Nephron progenitor cell (in vitro differentiated cells): ENCODE data around the gene OR6T1.

Experiments used
- DNase-seq: peaks from one replicate; pipeline ENCODE4 v3.0.0; 2021
- H3K27ac Mint-ChIP-seq: 2 replicates; pipeline ENCODE4 v1.8.0; 2021; ENCODE audit warnings: mild to moderate bottlenecking, moderate library complexity, mixed read lengths
- H3K27me3 Mint-ChIP-seq: 2 replicates; pipeline ENCODE4 v1.8.0; 2021; ENCODE audit warnings: mild to moderate bottlenecking, low read depth, mixed read lengths; ENCODE audit not compliant: poor library complexity
- H3K36me3 Mint-ChIP-seq: 2 replicates; pipeline ENCODE4 v1.8.0; 2021; ENCODE audit warnings: low read depth, mixed read lengths
- H3K4me1 Mint-ChIP-seq: 2 replicates; pipeline ENCODE4 v1.8.0; 2021; ENCODE audit warnings: mixed read lengths
- H3K4me3 Mint-ChIP-seq: 2 replicates; pipeline ENCODE4 v1.8.0; 2021; ENCODE audit warnings: mild to moderate bottlenecking, moderate library complexity, mixed read lengths
- H3K9me3 Mint-ChIP-seq: 2 replicates; pipeline ENCODE4 v1.8.0; 2021; ENCODE audit warnings: mild to moderate bottlenecking, moderate library complexity, mixed read lengths
- TF ChIP-seq, protein P1 (sequence below): fragments of 200-600 bp; sonication (generic); IDR thresholded peaks from 2 replicates; pipeline ENCODE4 v1.5.0; 2021; ENCODE audit warnings: antibody characterized with exemption

Gene OR6T1

DNA sequence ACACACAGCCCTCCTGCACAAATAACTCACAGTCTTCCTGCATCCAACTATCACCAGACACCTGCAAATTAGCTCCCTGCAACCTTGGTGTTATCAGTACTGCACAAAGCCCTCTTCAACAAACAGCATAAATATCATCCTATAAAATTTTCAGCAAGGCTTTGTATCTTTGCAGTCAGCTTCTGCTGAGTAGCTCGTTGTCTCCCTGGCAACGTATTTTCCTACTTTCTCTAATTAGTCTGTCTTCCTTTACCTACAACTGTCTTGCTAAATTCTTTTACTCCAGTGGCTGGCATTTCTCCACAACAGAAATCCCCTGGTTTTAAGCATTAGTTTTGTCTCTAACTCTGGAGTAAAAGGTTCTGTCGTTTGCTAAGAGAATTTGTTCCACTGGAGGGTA is 37.8 kb downstream of the OR6T1 start:
- no peaks in the 10 kb centered on the region for H3K4me1 Mint-ChIP-seq
- peaks cover 4% of the 10 kb centered on the region for H3K27me3 Mint-ChIP-seq
- no peak overlapping the region for H3K27ac Mint-ChIP-seq
- no peaks in the 10 kb centered on the region for H3K36me3 Mint-ChIP-seq
- DNase-seq, result no peak
- no peaks in the 10 kb centered on the region for H3K9me3 Mint-ChIP-seq
- no peak overlapping the region for H3K4me3 Mint-ChIP-seq
- TF ChIP-seq, protein P1, sequence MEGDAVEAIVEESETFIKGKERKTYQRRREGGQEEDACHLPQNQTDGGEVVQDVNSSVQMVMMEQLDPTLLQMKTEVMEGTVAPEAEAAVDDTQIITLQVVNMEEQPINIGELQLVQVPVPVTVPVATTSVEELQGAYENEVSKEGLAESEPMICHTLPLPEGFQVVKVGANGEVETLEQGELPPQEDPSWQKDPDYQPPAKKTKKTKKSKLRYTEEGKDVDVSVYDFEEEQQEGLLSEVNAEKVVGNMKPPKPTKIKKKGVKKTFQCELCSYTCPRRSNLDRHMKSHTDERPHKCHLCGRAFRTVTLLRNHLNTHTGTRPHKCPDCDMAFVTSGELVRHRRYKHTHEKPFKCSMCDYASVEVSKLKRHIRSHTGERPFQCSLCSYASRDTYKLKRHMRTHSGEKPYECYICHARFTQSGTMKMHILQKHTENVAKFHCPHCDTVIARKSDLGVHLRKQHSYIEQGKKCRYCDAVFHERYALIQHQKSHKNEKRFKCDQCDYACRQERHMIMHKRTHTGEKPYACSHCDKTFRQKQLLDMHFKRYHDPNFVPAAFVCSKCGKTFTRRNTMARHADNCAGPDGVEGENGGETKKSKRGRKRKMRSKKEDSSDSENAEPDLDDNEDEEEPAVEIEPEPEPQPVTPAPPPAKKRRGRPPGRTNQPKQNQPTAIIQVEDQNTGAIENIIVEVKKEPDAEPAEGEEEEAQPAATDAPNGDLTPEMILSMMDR, result no peak

DNA sequence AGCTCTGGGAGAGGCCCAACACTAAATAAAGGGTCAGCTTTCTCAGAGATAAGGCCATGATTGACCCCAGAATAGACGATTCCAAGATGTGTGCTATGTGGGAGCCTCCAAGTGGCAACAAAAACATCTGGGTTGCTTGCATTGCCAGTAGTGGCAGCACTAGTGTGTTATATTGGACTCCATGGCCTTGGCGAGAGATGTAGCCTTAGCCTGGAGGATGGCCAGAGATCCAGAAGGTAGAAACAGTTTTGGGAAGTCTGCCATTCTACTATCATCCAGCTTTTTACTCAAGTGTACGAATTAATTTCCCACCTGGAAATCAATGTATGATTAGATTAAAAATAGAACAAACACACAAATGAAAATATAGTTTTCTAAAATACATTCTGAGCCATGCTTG is 38.7 kb downstream of the OR6T1 start:
- H3K9me3 Mint-ChIP-seq, result no peaks in the 10 kb centered on the region
- DNase-seq, result no peak
- no peak overlapping the region for H3K27ac Mint-ChIP-seq
- H3K4me3 Mint-ChIP-seq, result no peak overlapping the region
- TF ChIP-seq, protein P1, result no peak
- H3K36me3 Mint-ChIP-seq, result no peaks in the 10 kb centered on the region
- peaks cover 4% of the 10 kb centered on the region for H3K27me3 Mint-ChIP-seq
- H3K4me1 Mint-ChIP-seq, result no peaks in the 10 kb centered on the region

DNA sequence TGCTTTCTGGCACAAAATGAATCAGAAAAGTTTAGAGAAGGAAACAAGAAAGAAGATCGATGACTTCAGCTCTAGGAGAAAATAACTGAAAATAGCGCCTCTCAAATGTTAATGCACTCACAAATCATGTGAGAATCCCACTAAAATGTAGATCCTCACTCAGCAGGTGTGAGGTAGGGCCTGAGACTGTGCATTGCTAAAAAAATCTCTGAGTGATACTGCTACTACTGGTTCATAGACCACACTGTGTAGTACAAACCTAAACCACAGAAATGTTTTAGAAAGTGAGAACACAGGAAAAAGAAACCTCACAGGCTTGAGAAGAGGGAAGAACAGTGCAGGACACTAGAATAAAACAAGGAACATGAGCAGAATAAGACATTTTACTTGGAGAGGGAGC is 39.7 kb downstream of the OR6T1 start:
- no peak for DNase-seq
- peaks cover 4% of the 10 kb centered on the region for H3K27me3 Mint-ChIP-seq
- TF ChIP-seq, protein P1, result no peak
- no peak overlapping the region for H3K27ac Mint-ChIP-seq
- no peaks in the 10 kb centered on the region for H3K9me3 Mint-ChIP-seq
- no peaks in the 10 kb centered on the region for H3K36me3 Mint-ChIP-seq
- H3K4me1 Mint-ChIP-seq, result no peaks in the 10 kb centered on the region
- no peak overlapping the region for H3K4me3 Mint-ChIP-seq

DNA sequence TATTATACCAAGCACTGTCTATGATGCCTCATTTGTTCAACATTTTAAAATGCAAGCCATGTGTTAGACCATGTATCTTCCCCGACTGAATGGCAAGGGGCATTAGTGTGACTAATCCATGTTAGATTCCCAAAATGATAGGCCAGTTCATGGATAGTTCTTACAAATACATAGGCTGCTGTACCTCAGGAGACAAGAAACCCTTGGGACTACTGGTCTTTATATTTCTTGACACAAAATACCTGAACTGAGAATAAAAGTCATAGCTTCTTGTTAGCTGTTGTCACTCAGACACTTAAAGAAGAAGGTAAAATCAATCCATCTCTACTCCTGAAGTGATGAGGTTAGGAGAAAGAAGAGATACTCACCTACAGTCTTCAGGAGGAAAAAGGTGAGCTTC is 41.8 kb downstream of the OR6T1 start, which contains the start of gene OR8D4:
Gene OR8D4 (plus strand): TSS at position 301 of the 400 bp plus-strand sequence. CDS start 4,265 bp downstream, outside the sequence.
- TF ChIP-seq, protein P1, result no peak
- H3K27ac Mint-ChIP-seq, result no peak within 1 kb of the TSS
- H3K36me3 Mint-ChIP-seq, result no peaks in the 10 kb centered on the region
- no peaks in the 10 kb centered on the region for H3K27me3 Mint-ChIP-seq
- no peak within 1 kb of the TSS for H3K4me3 Mint-ChIP-seq
- no peaks in the 10 kb centered on the region for H3K4me1 Mint-ChIP-seq
- no peak for DNase-seq
- H3K9me3 Mint-ChIP-seq, result no peaks in the 10 kb centered on the region

DNA sequence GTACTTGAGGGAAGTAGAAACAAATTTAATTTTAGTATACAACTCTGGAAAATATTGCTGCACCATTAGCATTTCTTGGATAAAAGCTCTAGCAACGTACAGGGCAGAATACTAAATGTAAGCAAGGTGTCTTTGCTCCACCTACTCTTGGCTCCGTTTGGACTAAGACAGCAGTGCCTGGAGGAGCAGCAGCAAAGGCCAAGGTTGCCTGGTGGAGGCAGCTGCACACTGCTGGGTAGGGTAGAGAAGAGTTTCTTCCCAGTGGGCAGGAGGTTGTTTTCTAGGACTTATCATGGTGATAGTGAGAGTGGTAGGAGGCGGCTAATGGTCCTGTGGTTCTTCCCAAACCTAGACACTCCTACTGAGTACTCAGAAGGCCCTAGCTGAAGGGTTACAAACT is 43.8 kb downstream of the OR6T1 start:
- no peak overlapping the region for H3K4me3 Mint-ChIP-seq
- peaks cover 3% of the 10 kb centered on the region for H3K27me3 Mint-ChIP-seq
- H3K36me3 Mint-ChIP-seq, result no peaks in the 10 kb centered on the region
- no peaks in the 10 kb centered on the region for H3K9me3 Mint-ChIP-seq
- no peak overlapping the region for H3K27ac Mint-ChIP-seq
- no peaks in the 10 kb centered on the region for H3K4me1 Mint-ChIP-seq
- DNase-seq, result no peak
- TF ChIP-seq, protein P1, result no peak
